ENCODE results near the gene PBX3.

Gene PBX3

DNA sequence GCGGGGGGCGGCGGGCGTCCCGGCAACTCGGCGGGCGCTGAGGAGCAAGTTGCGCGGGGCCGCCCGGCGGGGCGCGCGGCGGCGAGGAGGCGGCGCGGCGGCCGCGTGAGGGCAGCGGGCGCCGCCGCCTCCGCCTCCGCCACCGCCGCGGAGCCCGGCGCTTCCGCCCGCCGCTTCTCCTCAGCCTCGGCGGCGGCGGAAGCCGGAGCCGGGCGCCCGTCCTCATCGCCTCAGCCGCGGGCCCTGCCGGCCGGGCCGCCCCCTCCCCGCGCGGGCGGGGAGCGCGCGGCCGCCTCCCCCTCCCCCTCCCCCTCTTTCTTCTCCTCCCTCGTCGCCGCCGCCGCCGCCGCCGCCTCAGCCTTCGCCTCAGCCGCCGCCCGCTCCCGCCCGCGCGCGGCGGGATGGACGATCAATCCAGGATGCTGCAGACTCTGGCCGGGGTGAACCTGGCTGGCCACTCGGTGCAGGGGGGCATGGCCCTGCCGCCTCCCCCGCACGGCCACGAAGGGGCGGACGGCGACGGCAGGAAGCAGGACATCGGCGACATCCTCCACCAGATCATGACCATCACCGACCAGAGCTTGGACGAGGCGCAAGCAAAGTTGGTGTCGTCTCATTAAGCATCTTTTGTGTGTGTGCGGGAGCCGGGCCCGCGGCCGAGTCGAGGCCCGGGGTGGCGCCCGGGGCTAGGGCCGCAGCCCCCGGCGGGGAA lies at the start of gene PBX3:
Gene PBX3, plus strand, starts transcription at position 321 of the 712 bp plus-strand sequence.
- DNase-seq, result peak; percentile 24 to 33

DNA sequence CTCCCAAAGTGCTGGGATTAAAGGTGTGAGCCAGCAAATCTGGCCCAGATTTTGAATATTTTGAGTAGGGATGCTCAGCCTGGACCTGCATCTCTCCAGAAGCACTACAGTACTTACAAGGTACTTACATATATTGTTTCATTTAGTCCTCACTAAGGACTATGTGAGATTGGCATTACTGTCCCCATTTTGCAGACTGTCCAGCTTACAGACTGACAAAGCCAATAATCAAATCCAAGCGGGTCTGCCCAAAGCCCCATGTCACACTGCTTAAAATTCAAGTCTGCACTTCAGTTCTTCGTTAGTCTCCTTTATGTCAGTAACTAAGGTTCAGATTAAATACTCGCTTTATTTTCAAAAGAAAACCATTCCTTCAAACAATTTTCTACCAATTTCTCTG lies 47.3 kb upstream of the PBX3 start:
- DNase-seq, result no peak

DNA sequence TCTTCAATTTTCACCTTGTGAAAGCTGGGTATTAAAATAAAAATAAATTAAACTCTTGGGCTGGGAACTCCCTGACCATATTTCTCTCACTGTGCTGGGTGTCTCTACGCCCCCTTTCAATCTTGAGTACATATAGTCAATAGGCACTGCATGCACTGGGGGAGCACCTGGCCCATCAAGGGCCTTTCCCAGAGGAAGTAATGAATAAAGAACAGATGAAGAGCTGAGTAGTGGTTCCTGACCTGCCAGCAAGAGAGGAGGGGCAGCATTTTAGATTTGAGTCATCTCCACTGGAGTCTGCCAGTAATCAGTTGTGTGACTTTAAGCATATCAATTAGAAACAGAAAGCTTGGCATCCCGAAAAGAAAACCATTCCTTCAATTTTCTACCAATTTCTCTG lies 46.4 kb upstream of the PBX3 start:
- no peak for DNase-seq

DNA sequence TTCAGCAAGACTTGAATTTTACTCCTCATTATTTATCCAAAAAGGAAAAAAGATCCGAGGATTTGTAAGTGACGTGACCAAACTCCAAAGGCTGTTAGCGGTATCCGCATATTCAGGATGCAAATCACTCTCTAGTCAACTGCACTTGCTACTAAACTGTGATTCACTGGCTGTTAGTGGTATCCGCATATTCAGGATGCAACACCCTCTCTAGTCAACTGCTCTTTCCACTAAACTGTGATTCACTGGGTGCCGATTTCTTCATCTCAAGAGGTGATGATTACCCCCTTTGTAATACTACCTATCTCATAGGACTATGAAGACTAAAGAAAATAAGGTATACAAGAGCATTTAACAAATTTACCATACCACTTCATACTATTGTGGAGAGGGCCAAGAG lies 45.8 kb upstream of the PBX3 start:
- no peak for DNase-seq

DNA sequence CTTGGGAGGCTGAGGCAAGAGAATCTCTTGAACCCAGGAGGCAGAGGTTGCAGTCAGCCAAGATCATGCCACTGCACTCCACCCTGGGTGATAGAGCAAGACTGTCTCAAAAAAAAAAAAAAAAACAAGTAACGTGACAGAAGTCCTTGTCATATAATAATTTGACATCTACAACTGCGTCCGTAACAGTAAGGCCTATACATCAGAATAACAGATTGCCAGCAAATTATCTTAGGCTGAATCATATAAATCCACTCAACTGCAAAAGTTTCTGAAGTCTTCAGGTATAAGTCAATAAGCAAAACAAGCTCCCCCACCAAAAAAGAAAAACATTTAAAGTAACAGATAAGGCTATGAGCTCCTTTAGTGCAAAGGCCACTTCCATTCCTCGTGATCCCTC lies 43.5 kb upstream of the PBX3 start:
- no peak for DNase-seq

DNA sequence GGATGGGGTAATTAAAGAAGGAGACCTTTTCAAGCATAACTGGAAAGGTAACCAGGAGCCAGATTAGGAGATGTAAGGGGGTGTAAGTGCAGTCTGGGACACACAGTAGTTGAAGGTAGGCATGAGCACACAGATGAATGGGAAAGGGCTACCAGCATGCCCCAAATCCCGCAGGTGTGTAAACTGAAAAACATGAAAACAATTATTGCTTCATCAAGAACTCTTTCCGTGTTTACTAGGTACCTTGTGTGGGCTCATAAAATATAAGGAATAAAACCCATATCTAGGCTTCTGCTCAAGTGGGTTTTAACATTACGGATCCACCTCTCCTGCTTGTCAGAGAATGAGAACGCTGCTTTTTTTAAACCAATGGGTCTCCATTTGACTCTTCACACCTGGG lies 41.3 kb upstream of the PBX3 start:
- DNase-seq, result no peak

DNA sequence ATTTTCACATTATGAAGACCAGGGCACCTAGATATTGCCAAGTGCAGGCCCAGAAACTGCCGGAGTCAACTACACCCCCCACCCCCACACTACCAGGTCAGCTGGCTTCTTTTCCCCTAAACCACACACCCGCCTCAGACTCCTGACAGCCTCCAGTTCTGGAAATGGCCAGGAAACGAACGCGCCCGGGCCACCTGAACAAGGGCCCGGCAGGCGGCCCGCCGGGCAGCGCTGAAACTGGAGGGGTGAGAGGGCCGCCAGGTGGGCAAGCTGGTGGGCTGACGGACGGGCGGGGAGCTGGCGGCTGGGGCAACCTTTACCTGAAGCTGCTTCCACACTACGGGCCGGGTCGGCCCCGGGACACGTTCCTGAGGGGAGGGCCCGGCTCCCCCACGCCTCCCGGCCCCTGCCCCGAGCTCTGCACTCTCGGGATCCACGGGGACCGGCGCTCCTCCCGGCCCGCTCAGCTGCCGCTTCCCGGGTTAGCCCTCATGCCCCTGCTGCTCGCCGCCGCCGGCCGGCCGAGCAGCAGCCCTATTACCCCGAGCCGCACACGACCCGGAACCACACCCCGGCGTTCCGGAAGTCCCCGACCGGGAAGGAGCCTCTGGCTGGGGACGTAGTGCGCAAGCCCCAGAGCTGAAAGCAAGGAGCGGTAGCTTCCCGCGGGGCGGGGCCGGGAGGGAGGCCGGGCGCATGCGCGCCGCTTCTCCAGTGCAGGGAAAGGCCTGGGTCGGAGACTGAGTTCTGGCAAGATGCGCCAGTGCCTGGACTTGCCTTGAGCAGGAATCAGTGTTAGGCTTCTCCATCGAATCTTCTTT lies 40.3 kb upstream of the PBX3 start, which contains the start of gene MAPKAP1:
Gene MAPKAP1, minus strand, starts transcription at position 558 of the 821 bp plus-strand sequence. CDS start 34,634 bp downstream, outside the sequence.
- peak; percentile 83 to 89 for DNase-seq

DNA sequence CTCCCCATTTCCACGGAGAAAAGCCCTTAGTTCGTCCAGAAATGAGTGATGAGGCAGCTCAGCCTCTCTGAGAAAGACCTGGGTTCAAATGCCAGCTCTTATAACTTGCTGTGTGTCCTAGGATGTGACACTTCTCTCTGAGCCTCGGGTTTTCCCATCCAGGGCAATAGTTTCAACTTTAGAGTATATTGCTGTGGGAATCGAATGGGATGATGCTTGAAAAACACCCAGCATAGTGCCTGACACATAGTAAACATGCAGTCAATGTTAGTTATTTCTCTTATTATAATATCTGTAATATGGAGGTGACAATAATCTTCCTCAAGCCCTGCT lies 39.7 kb upstream of the PBX3 start:
- no peak for DNase-seq

DNA sequence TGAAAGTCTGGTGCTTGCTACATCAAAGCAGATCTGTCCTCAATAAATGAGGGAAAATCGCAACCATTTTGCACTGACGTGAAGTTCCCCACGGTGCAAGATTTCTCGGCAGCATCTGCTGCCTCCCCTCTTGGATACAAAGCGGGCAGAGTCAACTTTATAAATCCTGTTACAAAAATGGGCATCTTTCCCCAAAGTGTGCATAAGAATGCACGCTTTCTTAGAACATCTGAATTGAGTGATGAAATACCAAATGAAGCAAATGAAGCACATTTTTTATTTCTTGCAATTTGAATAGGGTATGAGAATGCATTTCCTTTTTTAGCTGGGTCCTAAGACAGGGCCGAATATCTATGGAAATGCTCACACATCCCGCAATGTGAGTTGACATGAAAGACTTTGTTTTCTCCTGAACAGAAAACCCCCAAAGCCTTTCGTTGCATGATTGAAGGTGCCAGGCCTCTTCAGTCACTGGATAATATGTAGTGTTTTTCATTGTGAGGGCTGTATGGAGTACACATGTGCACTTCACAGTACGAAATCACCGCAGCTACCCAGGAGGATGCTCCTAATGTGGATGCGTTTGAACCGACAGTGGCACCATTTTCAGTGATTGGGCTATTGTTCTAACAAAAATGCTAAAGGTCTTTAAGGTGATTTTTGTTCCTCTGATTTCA lies 20.6 kb upstream of the PBX3 start:
- DNase-seq, result no peak

DNA sequence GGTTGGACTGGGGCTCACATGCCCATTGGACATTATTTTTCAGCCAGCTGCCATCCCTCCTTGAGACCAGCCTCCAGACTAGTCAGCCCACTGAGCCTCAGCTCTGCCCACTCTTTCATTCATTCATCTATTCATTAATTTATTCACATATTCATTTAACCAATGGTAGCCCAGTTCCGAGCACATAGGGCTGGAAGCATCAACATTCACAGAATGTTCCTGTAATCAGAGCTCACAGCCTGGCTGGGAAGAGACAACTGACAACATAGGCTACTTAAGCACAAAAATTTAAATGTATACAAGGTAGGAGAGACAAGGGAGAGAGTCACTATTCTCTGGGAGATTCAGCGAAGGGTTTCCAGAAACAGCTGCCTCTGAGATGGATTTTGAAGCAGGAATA lies 17.0 kb upstream of the PBX3 start:
- DNase-seq, result no peak

DNA sequence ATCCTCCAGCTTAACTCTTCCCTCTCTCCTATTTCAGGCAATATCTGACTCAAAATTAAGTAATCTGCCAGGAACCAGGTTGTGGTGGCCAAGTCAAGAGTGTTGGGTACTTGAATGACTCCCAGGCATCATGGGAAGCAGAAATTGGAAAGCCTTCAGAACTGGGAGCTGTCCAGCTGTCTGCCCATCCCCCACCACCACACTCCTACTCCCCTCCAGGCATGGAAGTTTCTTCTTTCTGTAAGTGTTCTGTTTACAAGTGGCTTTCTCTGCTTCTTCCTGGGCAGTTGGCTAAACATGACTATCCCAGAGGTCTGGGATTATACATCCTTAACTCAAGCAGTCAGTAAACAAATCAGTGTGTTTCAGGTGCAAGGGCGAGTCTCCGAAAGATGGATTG lies 14.6 kb upstream of the PBX3 start:
- DNase-seq, result no peak

DNA sequence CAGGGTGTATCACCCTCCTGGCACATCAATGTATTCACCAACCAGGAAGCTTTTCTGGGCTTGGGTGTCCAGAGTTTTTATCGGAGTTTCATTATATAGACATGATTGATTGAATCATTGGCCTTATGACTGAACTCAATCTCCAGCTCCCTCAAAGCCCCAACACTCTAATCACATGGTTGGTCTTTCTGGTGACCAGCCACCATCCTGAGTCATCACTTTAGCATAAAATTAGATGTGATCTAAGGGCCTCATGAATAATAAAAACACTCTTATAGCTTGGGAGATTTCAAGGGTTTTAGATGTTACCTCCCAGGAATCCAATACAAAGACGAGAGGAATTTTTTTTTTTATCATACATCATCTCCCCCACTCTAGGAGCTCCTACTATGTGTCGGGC lies 7.7 kb upstream of the PBX3 start:
- DNase-seq, result no peak

DNA sequence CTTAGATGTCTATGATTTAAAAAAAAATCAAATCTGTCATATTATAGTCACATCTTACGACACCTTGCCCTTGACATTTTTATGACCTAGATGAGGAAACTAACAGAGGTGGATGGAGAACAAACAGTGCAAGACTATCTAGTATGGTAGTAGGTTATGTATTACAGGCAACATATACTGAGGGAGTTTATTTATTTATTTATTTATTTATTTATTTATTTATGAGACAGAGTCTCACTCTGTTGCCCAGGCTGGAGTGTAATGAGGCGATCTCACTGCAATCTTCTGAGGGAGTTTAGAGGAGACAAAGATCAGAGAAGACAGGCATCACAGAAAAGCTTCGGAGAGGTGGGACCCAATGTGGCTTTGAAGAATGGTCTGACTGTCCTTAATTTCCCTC lies 4.5 kb upstream of the PBX3 start:
- no peak for DNase-seq

DNA sequence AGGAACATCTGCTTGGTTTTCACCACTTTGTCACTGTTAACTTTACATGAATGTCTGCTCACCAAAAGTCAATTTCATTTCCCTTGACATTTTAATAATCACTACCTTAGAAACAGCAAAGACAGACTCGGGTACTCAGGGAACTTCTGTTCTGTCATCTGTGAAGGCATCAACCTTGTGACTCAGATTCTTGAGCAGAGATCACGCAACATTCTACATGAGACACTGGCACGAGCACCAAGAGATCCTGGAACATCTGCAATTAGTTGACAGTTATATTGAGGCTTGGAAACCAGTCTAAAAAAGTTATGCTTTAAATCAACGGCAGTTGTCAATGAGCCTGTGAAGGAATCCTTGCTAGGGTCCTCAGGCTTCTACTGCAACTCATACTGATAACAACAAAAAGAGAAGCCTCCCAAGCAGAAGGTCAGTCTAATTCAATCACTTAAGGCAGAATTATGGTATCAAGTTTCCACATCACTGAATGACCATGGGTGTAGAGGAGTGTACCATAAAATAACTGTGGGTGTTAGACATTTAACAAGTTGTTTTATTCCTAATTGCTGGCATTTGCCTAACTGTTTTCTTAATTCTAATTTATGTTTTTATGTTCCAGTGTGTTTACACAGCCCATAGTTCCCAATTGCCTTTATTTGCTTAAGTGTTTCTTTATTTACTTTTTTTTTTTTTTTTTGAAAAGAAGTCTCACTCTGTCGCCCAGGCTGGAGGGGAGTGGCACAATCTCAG lies 3.3 kb upstream of the PBX3 start:
- DNase-seq, result no peak

DNA sequence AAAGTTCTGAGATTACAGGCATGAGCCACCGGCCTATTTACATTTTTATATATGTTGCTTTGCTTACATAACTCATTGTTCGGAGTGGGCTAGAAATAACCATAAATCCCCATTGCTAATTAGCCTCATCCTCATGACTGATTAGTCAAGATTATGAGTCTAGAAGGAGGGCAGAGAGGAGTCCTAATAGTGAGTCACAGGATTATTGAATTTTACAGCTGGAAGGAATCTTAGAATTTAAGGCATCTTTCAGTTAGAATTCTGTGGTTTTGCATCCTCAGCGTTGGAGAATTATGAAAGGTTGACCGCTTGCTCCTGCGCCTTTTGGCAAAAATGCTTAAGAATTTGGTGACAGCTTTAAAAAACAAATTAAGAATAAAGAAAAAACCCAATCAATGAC lies 2.6 kb upstream of the PBX3 start:
- DNase-seq, result no peak

DNA sequence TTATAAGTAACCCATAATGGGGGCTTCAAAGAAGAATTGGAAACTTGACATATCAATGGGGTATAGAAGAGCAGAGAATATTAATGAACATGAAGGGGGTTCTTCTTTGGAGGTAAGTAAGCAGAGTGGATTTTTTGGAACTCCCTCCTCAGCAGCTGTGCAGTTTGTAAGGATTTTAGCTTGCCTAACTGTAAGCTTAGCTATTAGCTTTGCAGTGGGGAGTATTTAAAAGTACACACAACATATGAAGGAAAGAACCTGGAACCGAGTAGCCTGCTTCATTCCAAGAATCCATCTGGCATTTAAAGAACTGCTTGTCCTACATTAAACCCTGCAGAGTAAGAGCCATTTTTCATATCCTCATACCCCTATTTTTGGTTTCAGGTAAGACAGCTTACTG lies 2.2 kb upstream of the PBX3 start:
- DNase-seq, result no peak

DNA sequence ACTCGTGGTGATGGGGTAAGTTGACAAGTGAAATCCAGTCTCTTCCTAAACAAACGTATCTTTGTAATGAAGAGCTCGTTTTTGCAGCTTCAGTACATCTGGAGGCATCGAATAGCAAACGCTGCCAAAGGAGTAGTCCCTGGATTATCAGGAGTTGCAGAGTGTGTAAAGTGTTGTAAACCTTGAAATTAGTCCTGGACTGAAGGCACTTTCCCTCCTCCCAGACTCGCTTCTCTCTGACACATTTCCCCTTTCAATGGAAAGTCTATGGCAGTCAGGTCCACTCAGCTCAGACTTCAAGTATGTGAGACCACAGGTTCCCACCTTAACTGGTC lies 1.5 kb upstream of the PBX3 start:
- DNase-seq, result no peak

DNA sequence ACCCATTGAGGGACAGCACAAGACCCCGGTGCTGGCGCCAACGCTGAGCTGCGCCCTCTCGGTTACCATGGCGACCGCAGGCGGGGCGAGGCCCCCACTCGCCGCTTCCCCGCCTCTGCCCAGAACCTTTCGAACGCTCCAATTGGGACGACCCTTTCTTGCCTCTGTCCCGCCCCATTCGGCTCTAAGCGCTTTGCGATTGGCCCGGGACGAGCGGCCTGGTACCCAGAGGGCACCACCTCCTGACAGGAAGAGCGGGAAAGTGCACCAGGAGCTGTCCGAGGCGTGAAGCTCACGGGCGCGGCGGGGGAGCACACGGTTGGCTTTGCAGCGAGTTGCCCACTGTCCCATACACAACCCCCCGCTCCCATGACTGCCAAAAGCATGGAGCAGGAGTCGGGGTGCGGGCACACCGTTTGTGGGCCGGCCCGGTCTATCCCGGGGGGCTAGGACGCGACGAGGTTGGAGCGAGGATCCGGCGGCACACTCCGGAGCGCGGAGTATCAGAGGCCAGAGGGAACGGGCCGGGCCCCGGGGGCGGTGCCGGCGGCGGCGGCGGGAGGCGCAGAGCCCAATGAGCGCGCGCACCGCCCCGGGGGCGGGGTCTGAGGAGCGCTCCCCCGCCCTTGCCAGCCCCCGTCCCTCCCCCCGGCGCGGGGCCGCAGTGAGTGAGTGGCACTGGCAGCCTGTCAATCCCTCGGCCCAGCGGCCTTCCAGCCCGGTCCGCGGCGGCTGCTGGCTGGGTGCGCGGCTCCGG lies 978 bp upstream of the PBX3 start:
- DNase-seq, result peak; percentile 92

DNA sequence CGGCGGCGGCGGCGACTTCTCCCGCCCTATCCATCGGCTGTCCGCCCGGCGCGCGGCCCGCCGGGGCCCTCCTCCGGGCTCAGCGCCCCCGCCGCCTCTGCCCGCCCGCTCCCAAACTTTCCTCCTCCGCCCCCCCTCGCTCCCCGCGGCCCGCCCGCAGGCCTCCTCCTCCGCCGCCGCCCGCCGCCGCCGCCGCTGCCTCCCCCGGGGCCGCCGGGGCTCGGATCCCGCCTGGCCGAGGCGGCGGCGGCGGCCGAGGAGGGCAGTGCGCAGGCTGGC lies 460 bp upstream of the PBX3 start:
- no peak for DNase-seq

DNA sequence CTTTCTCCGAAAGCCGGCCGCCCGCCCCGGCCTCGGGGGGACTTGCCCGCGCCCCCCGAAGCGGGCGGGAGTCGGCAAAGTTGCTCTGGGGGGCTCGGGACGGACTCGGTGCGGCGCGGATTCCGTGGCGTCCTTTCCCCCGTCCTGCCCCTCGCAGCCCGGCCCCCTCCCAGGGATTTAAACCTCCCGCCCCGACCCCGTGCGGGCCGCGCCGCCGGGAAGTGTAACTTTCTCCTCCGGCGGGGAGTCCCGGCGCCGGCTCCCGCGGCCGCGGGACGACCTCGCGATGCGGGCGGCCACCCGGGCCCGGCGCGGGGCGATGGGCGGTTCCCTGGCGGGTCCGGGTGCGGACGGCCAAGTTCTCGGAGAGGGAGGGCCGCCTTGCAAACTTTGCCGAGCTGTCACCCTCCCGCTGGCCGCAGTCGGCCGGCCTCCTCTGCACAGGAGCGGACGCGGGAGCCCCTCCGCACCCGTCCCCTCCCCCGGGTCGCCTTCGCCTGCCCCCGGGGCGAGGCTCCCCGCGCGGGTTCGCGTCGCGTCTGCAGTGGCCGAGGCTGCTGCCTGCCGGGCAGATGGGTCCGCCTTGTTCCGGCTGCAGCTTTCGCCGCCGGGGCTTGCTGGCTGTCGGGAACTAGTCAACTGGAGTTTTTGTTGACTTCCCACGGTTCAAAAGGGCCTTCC lies 732 bp downstream of the PBX3 start:
- DNase-seq, result peak in 1 of 2 donors; percentile 33

DNA sequence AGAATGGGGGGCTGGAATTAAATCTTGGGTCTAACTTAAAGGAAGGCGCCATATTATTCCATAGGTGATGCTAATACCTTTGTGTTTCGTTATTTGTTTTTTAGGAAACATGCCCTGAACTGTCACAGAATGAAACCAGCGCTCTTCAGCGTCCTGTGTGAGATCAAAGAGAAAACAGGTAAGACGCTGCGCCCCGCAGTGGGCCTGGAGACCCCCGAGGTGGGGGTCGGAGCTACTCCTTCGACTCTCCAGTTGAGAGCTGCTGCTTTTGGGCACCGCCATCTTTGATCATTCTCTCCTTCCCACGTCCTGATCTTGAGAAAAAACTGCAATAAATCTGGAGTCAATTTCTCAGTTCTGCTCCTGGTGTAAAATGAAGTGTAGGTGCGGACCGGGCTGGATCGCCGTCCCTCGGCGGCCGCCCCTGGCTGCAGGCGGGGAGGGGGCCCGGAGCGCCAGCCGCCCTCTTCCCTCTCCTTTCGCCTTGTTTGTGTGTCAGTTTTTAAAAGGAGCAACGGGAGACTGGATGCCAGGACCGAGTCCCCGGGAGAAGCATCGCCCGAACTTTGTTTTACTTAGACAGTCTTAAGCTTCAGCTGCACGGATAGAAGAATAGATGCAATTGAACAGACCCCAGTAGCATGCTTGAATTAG lies 1.4 kb downstream of the PBX3 start:
- no peak for DNase-seq

Data from bone marrow (tissue), 2 donors.